IPS-15b (cell line): Measurements from ENCODE around the gene PITX2.
A peak's percentile ranks its signal among the peaks of the same experiment; 100 is the strongest.

Experiments used
- H3K27me3 ChIP-seq: one replicate; pipeline ENCODE4 v1.6.1; 2013; ENCODE audit warnings: low read length; ENCODE audit not compliant: control insufficient read depth, insufficient read depth
- H3K36me3 ChIP-seq: one replicate; pipeline ENCODE4 v1.6.1; 2013; ENCODE audit warnings: low read length; ENCODE audit not compliant: control insufficient read depth, insufficient read depth
- H3K4me1 ChIP-seq: one replicate; pipeline ENCODE4 v1.6.1; 2013; ENCODE audit warnings: mild to moderate bottlenecking, low read length; ENCODE audit not compliant: control insufficient read depth, insufficient read depth
- H3K4me3 ChIP-seq: one replicate; pipeline ENCODE4 v1.5.1; 2013; ENCODE audit warnings: low read depth, low read length
- H3K9ac ChIP-seq: one replicate; pipeline ENCODE4 v1.6.1; 2013; ENCODE audit warnings: low read depth, mild to moderate bottlenecking, low read length
- H3K9me3 ChIP-seq: one replicate; pipeline ENCODE4 v1.6.1; 2013; ENCODE audit warnings: mild to moderate bottlenecking, low read length; ENCODE audit not compliant: control insufficient read depth, insufficient read depth

The PITX2 gene

GRCh38 chr4:110618581-110619462 lies 4.1 kb downstream of the PITX2 start:
- H3K4me1 ChIP-seq = peaks cover 5% of the 10 kb centered on the region
- no peak overlapping the region for H3K9ac ChIP-seq
- H3K9me3 ChIP-seq = no peaks in the 10 kb centered on the region
- H3K4me3 ChIP-seq = peak overlapping the region; percentile 40
- H3K36me3 ChIP-seq = no peaks in the 10 kb centered on the region
- H3K27me3 ChIP-seq = peaks cover 94% of the 10 kb centered on the region

- H3K4me1 ChIP-seq = peaks cover 5% of the 10 kb centered on the region
- H3K36me3 ChIP-seq = no peaks in the 10 kb centered on the region
- no peaks in the 10 kb centered on the region for H3K9me3 ChIP-seq
- peak overlapping the region; percentile 40 for H3K4me3 ChIP-seq
- H3K27me3 ChIP-seq = peaks cover 96% of the 10 kb centered on the region
- H3K9ac ChIP-seq = no peak overlapping the region
Observed at GRCh38 chr4:110617646-110618580, 5.0 kb downstream of the PITX2 start.

DNA sequence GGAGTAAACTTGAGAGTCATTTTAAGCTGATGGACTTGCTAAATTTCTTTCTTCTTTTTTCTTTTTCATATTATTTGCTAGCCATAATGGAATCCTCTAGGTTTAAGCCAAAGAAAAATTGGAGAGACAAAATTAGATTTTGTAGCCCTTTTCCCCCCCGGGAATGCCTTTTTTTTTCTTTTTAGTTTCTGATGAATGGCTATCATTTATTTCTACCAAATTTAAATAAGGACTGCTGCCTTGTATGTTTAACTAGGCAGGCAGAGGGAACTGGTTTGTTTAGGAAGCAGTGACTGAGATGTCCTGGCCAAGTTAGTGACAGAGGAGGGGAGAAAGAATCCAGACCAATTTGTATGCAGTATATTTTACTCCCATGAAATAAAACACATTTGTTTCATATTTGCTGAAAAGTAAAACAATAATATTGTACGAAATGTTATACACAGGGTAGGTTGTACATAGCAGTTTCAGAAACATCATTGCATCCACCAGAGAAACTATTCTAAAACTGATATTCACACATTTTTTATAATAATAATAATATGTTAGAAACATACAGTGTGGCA lies 5.7 kb downstream of the PITX2 start:
- Histone ChIP-seq H3K4me1 (peaks cover 5% of the 10 kb centered on the region), H3K4me3 (no peak overlapping the region), H3K9ac (no peak overlapping the region), H3K27me3 (peaks cover 100% of the 10 kb centered on the region), H3K9me3 (no peaks in the 10 kb centered on the region), H3K36me3 (no peaks in the 10 kb centered on the region)

- Histone ChIP-seq H3K4me3 (peak overlapping the region; percentile 68), H3K4me1 (peaks cover 5% of the 10 kb centered on the region), H3K36me3 (no peaks in the 10 kb centered on the region), H3K9ac (no peak overlapping the region), H3K9me3 (no peaks in the 10 kb centered on the region), H3K27me3 (peaks cover 100% of the 10 kb centered on the region)
Observed at GRCh38 chr4:110616238-110617074, 6.4 kb downstream of the PITX2 start.

- no peak overlapping the region for H3K9ac ChIP-seq
- peaks cover 100% of the 10 kb centered on the region for H3K27me3 ChIP-seq
- H3K4me3 ChIP-seq = peak overlapping the region; percentile 68
- no peaks in the 10 kb centered on the region for H3K9me3 ChIP-seq
- H3K36me3 ChIP-seq = no peaks in the 10 kb centered on the region
- peaks cover 5% of the 10 kb centered on the region for H3K4me1 ChIP-seq
Observed at GRCh38 chr4:110615353-110616237, 7.3 kb downstream of the PITX2 start.

GRCh38 chr4:110614976-110615352 lies 7.9 kb downstream of the PITX2 start:
- Histone ChIP-seq H3K9me3 (no peaks in the 10 kb centered on the region), H3K36me3 (no peaks in the 10 kb centered on the region), H3K9ac (no peak overlapping the region), H3K4me3 (peak overlapping the region; percentile 68), H3K4me1 (peaks cover 5% of the 10 kb centered on the region), H3K27me3 (peaks cover 100% of the 10 kb centered on the region)

DNA sequence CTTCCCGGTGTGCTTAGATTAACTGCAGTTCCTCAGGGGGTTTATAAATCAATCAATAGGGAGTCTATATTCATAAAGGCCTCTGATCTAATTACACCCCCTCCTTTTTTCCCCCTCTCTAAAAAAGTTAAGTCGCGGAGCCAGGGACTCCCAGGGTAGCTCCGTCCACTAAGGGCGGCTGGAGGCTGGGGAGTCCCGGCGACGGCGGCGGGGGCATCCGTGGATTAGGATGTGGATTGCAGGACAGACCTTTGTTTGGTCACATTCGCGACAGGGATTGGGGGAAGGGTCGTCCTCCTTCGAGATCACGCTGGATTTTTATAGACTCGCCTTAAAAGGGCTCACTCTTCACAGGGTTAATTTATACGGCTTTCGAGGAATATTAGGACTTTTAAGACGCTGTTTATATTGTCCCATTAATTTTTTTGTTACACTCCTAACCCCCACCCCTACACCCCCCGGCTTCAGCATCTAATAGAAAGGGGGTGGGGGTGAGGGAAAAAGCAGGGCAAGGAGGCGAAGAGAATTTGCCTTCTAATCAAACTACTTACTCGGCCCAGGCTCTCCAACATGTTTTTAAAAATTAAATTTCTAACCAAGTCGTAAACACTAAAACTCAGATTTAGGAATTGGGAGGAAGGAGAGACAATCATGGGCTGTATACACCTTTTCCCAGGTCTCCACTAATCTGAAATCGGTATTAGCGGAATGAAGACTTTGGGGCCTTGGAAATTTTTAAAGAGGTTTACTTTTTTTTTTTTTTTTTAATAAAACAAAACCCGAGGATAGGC lies 8.5 kb downstream of the PITX2 start:
- Histone ChIP-seq H3K27me3 (peaks cover 100% of the 10 kb centered on the region), H3K36me3 (no peaks in the 10 kb centered on the region), H3K4me1 (peaks cover 5% of the 10 kb centered on the region), H3K4me3 (peak overlapping the region; percentile 68), H3K9me3 (no peaks in the 10 kb centered on the region), H3K9ac (no peak overlapping the region)

- H3K27me3 ChIP-seq = peaks cover 100% of the 10 kb centered on the region
- H3K9me3 ChIP-seq = no peaks in the 10 kb centered on the region
- peaks cover 3% of the 10 kb centered on the region for H3K4me1 ChIP-seq
- no peaks in the 10 kb centered on the region for H3K36me3 ChIP-seq
- H3K4me3 ChIP-seq = no peak overlapping the region
- H3K9ac ChIP-seq = no peak overlapping the region
Observed at GRCh38 chr4:110613745-110614144, 9.1 kb downstream of the PITX2 start.

- H3K4me3 ChIP-seq = peak overlapping the region; percentile 16
- no peak overlapping the region for H3K9ac ChIP-seq
- no peaks in the 10 kb centered on the region for H3K9me3 ChIP-seq
- H3K4me1 ChIP-seq = peaks cover 3% of the 10 kb centered on the region
- H3K36me3 ChIP-seq = no peaks in the 10 kb centered on the region
- H3K27me3 ChIP-seq = peaks cover 100% of the 10 kb centered on the region
Observed at GRCh38 chr4:110612631-110613269, 10.1 kb downstream of the PITX2 start.
